AG09319 (cell line): ENCODE results near the gene RALGPS2.

ENCODE experiments used
- DNase-seq: peaks from one replicate; pipeline ENCODE4 v3.0.0-alpha.2; 2010; ENCODE audit warnings: low read depth; ENCODE audit errors: extremely low read depth
- TF ChIP-seq, protein P1 (sequence below): IDR thresholded peaks from 2 replicates; pipeline ENCODE4 v1.5.1; 2011; ENCODE audit warnings: low read depth, mild to moderate bottlenecking, inconsistent platforms, low read length, moderate library complexity

The RALGPS2 gene

DNA sequence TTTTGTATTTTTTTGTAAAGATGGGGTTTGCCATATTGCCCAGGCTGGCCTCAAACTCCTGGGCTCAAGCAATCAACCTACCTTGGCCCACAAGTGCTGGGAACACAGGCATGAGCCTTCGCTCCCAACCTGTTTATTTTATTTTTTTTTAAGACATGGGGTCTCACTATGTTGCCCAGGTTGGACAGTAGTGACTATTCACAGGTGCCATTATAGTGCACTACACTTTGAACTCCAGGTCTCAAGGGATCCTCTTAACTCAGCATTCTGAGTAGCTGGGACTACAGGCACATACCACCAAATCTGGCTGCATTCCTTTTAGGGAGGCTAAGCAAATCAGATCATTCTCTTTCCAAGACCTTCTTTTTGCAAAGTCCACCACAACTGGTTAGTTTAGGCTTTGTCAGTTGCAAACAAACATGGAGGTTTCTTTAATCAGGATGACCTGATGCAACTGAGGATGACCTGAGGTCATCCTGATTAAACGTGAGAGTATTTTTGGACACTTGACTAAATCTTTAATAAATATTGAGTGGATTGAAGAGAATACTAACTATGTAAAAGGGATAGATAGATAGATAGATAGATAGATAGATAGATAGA is 30.0 kb upstream of the RALGPS2 start:
- TF ChIP-seq, protein P1, sequence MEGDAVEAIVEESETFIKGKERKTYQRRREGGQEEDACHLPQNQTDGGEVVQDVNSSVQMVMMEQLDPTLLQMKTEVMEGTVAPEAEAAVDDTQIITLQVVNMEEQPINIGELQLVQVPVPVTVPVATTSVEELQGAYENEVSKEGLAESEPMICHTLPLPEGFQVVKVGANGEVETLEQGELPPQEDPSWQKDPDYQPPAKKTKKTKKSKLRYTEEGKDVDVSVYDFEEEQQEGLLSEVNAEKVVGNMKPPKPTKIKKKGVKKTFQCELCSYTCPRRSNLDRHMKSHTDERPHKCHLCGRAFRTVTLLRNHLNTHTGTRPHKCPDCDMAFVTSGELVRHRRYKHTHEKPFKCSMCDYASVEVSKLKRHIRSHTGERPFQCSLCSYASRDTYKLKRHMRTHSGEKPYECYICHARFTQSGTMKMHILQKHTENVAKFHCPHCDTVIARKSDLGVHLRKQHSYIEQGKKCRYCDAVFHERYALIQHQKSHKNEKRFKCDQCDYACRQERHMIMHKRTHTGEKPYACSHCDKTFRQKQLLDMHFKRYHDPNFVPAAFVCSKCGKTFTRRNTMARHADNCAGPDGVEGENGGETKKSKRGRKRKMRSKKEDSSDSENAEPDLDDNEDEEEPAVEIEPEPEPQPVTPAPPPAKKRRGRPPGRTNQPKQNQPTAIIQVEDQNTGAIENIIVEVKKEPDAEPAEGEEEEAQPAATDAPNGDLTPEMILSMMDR, result no peak
- DNase-seq, result no peak

DNA sequence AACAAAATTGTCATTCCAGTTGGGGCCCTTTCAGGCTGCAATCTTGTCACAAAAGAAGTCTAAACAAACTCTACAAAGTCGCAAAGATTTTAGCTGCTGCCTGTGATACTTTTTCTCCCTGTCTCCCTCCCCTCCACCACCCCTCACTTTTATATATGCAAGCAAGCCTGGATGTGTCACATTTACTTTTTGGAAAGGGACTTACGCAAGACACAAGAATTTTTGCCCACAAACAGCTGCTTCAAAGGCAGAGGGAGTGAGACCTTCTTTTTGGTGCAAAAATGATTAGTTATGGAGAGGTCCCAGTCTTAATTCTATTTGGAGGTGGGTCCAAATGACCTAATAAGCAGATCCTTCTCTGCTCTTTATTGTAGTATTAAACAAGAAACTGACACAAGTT is 22.9 kb upstream of the RALGPS2 start:
- no peak for DNase-seq
- TF ChIP-seq, protein P1, result no peak

DNA sequence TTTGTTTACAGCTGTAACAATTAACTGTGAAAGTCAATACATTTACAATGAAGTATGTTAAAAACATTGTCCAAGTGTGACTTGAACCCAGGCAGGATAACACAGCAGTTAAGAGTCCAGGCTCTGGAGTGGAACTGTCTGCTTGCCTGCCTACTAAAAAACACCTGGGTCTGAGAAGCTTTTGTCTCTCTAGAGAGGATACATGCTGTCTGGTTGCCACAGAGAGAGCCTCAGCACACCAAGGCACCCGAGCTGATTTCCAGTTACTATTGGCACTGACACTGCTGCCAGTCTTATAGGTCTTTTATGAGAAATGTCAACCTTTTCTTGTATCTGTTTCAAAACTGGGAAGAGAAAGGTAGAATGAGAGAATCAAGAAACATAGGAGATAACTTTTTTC is 20.2 kb upstream of the RALGPS2 start:
- TF ChIP-seq, protein P1, result no peak
- no peak for DNase-seq

DNA sequence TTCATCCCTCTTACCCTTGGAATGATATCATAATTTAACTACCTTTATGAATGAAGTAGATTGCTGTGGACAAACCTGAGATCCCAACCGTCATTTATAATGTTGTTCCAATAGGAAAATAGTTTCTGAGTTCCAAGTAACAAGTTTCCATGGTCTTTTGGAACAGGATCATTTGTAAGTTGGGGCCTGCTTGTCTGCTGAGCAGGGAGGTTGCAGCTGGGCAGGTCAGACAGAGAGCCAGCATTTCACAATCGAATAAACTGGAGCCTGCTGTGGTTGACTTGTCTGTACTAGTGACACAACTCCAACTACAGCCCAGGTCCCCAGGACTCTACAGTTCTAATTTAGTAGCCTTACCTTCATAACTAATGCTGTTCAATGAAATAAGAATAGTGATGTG is 18.6 kb upstream of the RALGPS2 start:
- DNase-seq, result no peak
- TF ChIP-seq, protein P1, result no peak

DNA sequence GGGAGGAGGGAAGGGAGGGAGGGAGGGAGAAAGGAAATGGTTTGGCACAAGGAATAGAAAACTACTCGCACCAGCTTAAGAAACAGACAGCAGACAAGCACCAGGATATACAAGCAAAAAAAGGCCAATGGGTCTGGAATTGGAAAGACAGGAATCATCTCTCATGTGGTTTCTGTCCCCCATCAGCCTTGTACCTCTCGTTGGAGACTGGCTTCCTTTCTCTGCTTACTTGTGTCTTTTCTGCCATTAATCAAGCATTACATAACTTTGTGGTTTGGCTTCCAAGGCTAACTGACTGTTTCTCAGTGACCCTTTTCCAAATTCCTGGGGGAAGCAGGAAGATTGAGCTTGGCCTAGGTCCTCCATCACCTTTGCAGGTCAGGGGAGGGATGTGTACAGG is 11.8 kb upstream of the RALGPS2 start:
- no peak for DNase-seq
- TF ChIP-seq, protein P1, result no peak

DNA sequence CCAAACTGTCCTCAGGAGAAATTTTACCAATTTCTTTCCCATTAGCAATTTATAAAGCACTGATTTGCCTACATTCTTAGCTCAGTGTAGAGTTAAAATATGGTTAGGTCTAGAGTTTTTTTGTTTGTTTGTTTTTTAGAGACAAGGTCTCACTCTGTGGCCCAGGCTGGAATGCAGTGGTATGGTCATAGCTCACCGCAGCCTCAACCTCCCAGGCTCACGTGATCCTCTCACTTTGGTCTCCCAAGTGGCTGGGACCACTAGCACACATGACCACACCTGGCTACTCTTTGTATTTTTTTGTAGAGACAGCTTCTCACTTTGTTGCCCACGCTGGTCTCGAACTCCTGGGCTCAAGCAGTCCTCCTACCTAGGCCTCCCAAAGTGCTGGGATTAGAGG is 10.6 kb upstream of the RALGPS2 start:
- TF ChIP-seq, protein P1, result no peak
- no peak for DNase-seq

DNA sequence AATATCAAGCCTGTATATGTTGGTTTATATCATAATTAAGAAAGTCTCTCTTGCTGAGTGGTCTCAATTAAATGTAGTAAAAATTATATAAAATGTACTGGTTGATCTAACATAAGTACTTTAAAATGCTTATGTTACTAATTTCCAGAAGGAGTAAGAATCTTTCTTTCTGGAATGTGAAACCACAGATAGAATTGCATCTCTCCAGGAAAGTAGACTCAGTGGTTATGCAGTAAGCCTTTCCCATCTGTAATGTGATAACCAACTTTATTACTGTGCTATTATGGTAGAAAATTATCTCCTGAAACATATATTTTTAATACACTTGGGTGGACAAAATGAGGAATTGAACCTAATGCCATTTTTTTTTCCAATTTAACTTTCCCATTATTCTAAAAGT is 8.9 kb upstream of the RALGPS2 start:
- TF ChIP-seq, protein P1, result no peak
- no peak for DNase-seq
